ENCODE measurements around the gene VPS37B. TPM values are rescaled to one million over a fixed set of nuclear protein-coding genes. Genes with fewer than 3 reads are reported as not detected.
A peak's percentile ranks its signal among the peaks of the same experiment; 100 is the strongest.

VPS37B gene
- total RNA-seq, 1 donor from 2014 or later, result 36.3 TPM

- no peak for ATAC-seq
- H3K4me3 ChIP-seq, result no peak overlapping the region
- H3K27me3 ChIP-seq, result no peaks in the 10 kb centered on the region
- H3K36me3 ChIP-seq, result peaks cover 21% of the 10 kb centered on the region
- no peak for TF ChIP-seq CTCF (IDR thresholded peaks at IDR 0.05)
- intact Hi-C loops (cut with DNase I), result no loop called here
- no peak for DNase-seq
- H3K9me3 ChIP-seq, result no peaks in the 10 kb centered on the region
- H3K4me1 ChIP-seq, result peaks cover 5% of the 10 kb centered on the region
- no peak overlapping the region for H3K27ac ChIP-seq
Observed at GRCh38 chr12:122855071-122855829, 40.7 kb downstream of the VPS37B start.

GRCh38 chr12:122854554-122854953, 41.4 kb downstream of the VPS37B start:
- H3K4me3 ChIP-seq, result no peak overlapping the region
- no peak overlapping the region for H3K27ac ChIP-seq
- intact Hi-C loops (cut with DNase I), result no loop called here
- TF ChIP-seq CTCF (IDR thresholded peaks at IDR 0.05), result no peak
- no peaks in the 10 kb centered on the region for H3K9me3 ChIP-seq
- peaks cover 5% of the 10 kb centered on the region for H3K4me1 ChIP-seq
- no peaks in the 10 kb centered on the region for H3K27me3 ChIP-seq
- DNase-seq (no peak), ATAC-seq (no peak)
- peaks cover 21% of the 10 kb centered on the region for H3K36me3 ChIP-seq

DNA sequence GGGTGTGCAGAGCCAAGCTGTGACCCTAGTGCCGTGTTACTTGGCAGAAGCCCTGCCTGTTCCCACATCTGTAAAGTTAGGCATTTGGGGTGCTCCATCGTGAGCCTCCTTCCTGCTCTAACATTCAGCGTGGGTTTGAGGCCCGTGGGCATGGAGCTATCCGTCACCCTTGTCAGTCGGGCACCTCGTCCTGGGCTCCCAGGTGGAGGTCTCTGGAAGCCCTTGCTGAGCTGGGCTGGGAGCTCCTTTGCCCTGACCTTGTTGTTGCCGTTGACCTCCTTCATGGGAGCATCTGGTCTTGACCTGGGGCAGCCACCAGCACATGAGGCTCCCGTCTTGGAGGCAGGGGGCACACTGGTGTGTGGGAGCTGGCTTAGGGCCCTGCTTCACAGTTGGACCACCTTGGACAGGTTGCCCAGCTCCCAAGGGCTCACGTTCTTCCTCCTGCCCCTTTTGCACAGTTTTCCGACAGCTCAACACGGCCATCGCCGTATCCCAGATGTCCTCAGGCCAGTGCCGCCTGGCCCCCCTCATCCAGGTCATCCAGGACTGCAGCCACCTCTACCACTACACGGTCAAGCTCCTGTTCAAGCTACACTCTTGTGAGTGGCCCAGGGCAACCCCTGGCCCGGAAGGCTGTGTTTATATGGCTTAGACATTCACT, 42.2 kb downstream of the VPS37B start:
- peaks cover 5% of the 10 kb centered on the region for H3K4me1 ChIP-seq
- peaks cover 21% of the 10 kb centered on the region for H3K36me3 ChIP-seq
- no peak for TF ChIP-seq CTCF (IDR thresholded peaks at IDR 0.05)

DNA sequence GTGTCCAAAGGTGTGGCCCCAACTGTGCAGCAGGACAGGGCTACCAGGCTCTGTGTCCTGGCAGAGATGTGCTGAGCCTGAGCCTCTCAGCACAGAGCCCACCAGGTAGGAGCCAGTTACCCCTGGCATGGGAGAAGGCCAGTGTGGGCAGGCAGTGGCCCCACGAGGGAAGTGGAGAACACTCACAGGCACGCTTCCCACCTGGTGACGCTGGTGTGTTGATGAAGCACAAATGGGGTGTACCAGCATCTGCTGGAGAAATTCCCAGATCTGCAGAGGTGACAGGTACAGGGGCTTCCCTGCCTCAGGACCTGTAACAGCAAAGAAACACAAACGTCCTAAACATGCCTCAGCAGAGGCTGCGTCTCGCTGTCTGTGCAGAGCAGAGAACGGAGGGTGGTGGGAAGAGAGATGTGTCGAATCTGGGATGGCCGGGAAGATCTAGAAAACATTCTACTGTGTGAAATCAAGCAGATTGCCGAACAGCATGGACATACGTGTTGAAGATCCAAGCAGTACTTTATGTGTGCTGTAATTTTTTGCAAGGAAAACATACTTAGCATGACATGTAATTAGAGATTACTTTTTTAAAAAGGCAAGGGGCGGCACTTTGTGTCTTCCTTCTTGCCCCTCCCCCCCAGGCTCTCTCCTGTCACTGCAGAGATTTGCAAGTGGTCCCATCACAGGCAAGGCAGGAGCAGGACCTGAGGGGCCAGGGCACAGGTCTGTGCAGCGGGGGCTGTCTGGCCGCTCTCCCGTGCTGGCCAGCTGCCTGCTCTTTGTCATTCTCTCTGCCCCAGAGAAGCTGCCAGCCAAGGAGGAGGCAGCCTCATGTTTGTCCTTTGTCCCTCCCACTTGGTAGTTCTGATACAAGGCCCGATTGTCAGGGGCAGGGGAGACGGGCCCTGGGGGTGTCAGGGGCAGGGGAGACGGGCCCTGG, 43.3 kb downstream of the VPS37B start:
- H3K27me3 ChIP-seq, result no peaks in the 10 kb centered on the region
- no peak for TF ChIP-seq CTCF (IDR thresholded peaks at IDR 0.05)
- no peaks in the 10 kb centered on the region for H3K9me3 ChIP-seq
- peaks cover 21% of the 10 kb centered on the region for H3K36me3 ChIP-seq
- no peak for DNase-seq
- peaks cover 5% of the 10 kb centered on the region for H3K4me1 ChIP-seq
- no peak overlapping the region for H3K4me3 ChIP-seq
- intact Hi-C loops (cut with DNase I), result no loop called here
- peak overlapping the region; percentile 82 for H3K27ac ChIP-seq
- ATAC-seq, result no peak

More for the DNA sequence above, 42.2 kb downstream of the VPS37B start:
- Histone ChIP-seq H3K4me3 (no peak overlapping the region), H3K27me3 (no peaks in the 10 kb centered on the region), H3K27ac (no peak overlapping the region), H3K9me3 (no peaks in the 10 kb centered on the region)
- intact Hi-C loops (cut with DNase I), result no loop called here
- DNase-seq (no peak), ATAC-seq (no peak)

DNA sequence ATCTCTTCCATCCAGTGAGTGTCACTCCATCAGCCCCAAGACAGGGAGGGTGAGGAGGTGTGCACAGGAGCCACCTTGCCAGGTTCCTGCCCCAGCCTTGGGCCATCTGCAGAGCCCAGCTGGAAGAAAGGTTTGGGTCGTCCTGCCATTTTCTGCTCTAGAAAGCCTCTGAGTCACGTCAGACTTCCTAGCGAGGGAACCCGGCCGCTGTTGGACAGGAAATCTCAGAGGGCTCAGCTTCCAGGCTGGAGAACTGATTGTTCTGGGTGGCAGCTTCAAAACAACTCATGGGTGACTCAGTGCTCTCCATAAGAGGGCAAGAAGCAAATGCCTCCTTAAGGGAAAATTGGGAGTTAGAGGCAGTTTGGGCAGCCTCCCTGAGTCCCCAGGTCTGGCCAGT, 44.1 kb downstream of the VPS37B start:
- Histone ChIP-seq H3K36me3 (peaks cover 17% of the 10 kb centered on the region), H3K27me3 (no peaks in the 10 kb centered on the region), H3K9me3 (no peaks in the 10 kb centered on the region), H3K4me3 (no peak overlapping the region), H3K4me1 (peaks cover 5% of the 10 kb centered on the region), H3K27ac (peak overlapping the region; percentile 82)
- intact Hi-C loops (cut with DNase I), result no loop called here
- no peak for DNase-seq
- ATAC-seq, result no peak
- TF ChIP-seq CTCF (IDR thresholded peaks at IDR 0.05), result no peak
